SIG-M5 (cell line): ENCODE measurements around the gene AOC1.
"Not testable (repeated sequence)": the region's sequence is repeated elsewhere in the genome, so short reads cannot be mapped to it uniquely, and the experiment has no call there.

Source experiments
- DNase-seq: peaks from one replicate; lab custom pipeline; 2025; lab: John Stamatoyannopoulos, UW

AOC1 gene

GRCh38 chr7:150897502-150898474 is 45.5 kb downstream of the AOC1 start:
- DNase-seq: no peak

GRCh38 chr7:150898475-150899011 is 46.2 kb downstream of the AOC1 start:
- DNase-seq: no peak

- DNase-seq: no peak
These were observed 48.4 kb downstream of the AOC1 start for GRCh38 chr7:150900675-150901074.

GRCh38 chr7:150901160-150902035 is 49.1 kb downstream of the AOC1 start:
- DNase-seq: no peak

GRCh38 chr7:150902078-150903033 is 50.0 kb downstream of the AOC1 start:
- DNase-seq: no peak

- no peak for DNase-seq
These were observed 51.3 kb downstream of the AOC1 start for GRCh38 chr7:150903606-150904005.

- DNase-seq: no peak
These were observed 51.9 kb downstream of the AOC1 start for GRCh38 chr7:150904011-150904909.

GRCh38 chr7:150908173-150908572 is 55.9 kb downstream of the AOC1 start:
- no peak for DNase-seq

GRCh38 chr7:150909200-150909995 is 57.1 kb downstream of the AOC1 start:
- DNase-seq: no peak

- not testable (repeated sequence) for DNase-seq
These were observed 58.1 kb downstream of the AOC1 start for GRCh38 chr7:150910305-150910995.

GRCh38 chr7:150910996-150911422 is 58.7 kb downstream of the AOC1 start:
- no peak for DNase-seq
